GM19035 (cell line): Measurements from ENCODE around the gene GPC5.
A peak's percentile ranks its signal among the peaks of the same experiment; 100 is the strongest.
"Not testable (repeated sequence)": the region's sequence is repeated elsewhere in the genome, so short reads cannot be mapped to it uniquely, and the experiment has no call there.

Source experiments
- ATAC-seq: cut with Tn5 transposase; IDR thresholded peaks from one replicate; pipeline ENCODE4 v1.9.1; 2021; ENCODE audit not compliant: unreplicated experiment

Gene GPC5

DNA sequence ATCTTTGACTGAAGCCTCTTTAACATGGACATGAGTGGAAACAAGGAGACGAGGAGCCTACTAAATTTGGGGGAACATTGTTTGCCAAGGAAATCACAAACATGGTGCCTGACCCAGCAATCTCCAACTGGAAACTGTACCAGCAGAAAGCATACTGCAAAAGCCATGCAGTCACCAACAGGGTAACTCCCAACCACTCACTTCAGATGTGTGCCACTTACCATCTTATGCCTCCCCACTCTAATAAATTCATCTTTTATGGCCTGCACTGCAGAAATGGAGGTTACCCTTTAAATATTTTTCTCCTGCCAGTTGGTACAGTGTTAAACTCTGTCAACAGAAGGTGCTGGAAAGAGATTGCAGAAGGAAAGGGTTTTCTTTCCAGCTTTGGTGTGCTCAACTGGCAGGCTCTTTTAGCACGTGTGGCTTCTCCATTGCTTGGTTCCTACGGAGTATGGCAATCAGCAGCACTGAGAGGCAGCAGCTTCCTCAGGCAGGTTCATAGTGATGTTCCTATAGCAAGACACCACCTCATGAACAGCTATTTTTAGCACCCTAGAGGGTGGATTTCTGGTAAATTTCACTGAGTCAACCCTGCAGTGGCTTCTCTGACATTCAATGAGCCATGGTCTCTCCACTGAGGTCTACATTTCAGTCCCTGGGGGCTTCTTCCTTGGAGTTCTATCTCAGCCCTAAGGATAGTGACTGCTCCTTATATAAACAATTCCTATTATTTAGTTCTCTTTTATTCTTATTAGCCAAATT lies 29.6 kb upstream of the GPC5 start:
- no peak for ATAC-seq

DNA sequence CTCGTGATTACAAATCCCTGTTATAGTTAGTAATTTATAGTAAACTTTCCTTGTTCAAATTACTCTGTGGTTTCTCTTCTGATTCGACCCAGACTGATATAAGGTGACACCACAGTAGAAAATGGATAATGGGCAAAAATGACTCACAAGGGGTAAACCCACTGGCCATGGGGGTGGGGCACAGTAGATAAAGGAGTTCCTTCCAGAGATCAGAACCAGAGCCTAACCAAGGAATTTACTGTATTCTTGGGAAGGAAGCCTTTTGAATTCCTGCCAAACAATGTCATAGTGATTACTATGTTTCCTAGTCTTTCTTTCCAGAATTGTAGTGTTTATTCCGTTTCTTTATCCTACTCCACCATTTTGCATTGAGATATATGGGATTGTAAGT lies 29.0 kb upstream of the GPC5 start:
- ATAC-seq, result no peak

DNA sequence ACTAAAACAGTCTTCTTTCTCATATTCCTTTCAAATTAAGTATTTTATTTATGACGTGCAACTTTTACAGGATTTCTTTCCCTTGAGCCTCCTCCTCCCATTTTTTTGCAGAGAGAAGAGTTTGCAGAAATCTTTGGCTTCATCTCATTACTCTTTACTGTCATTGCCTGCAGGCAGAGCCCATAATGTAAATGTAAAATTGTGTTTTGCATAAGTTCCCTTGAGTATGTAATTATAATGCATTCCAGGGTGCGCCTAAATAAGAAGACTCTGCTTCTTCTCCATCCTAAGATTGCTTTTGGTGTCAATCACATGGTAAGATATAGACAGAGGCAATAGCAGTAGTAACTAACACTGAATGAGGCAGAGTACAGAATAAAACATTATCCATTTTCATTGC lies 27.9 kb upstream of the GPC5 start:
- ATAC-seq, result no peak

DNA sequence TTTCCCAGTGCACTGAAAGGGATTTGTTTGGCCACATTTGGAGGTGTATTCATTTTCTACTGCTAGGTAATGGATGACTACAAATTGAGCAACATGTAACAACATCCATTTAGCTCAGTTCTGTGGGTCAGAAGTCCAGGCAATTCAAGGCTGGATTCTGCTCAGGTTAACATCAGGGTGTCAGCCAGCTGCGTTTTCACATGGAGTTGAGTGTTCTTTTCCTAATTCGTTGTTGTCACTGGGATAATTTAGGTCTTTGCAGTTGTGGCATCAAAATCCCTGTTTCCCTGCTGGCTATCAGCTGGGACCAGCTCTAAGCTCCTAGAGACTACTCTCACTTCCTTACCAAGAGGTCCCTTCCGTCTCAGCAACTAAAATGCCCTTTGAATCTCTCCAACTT lies 25.5 kb upstream of the GPC5 start:
- ATAC-seq, result no peak

DNA sequence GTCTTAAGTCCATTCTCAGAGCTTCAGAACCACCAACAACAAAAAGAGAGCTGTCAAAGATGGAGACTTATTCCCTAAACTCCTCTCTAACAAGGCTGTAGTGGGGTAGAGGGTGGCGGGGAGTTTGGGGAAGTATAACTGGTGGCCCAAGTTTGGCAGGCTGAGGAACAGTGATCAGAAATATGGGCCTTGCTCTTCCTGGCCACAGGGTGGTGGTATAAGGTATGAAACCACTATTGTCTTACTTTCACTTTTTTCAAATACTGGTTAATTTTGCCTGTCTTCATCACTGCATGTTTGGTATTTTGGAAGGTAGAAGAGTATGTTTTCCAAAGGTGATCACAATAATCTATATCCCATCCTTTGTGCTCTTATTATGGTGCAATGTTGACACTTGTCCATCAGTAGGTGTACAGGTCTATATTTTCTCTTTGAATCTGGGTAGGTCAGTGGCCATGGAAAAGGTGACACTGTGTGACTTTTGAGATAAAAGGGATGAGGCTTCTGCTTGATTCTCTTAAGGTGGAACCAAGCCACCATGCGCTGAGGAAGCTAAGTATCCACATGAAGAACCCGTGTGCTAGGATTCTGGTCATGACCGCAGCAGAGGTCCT lies 23.2 kb upstream of the GPC5 start:
- peak; percentile 96 for ATAC-seq

DNA sequence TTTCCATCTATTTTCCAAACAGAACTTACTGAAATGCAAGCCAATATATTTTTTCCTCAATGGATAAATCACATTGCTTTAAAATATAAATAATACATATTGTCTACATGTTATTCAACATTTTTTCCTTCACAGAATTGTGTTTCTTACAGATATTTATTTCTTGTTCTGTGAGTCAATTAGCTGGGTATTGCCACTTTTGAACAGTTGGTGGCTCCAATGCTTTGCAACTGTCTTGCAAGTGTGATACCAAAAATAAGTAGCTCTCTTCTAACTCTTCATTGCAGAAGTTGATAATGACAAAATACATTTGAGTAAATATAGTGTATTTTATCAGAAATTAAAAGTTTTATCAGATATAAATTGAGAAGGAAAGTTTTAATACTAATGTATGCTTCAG lies 17.1 kb upstream of the GPC5 start:
- ATAC-seq, result no peak

DNA sequence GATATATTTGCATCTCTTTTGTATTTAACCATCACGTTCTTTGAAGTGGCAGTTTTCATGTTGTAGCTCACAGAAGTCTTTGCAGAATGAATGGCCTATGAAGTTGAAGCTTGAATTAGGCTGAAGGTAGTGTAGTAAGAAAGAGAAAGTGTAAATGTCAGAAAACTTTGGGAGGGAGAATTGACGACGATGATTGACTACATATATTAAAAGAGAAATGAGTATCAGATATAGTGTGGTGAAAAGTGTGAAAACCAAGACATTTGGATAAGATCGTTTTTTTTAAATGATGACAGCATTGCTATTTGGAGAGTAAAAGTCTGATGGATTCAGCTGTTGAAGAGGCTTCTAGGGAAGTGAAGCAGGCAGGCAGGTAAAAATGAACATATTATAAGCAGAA lies 14.6 kb upstream of the GPC5 start:
- ATAC-seq, result no peak

DNA sequence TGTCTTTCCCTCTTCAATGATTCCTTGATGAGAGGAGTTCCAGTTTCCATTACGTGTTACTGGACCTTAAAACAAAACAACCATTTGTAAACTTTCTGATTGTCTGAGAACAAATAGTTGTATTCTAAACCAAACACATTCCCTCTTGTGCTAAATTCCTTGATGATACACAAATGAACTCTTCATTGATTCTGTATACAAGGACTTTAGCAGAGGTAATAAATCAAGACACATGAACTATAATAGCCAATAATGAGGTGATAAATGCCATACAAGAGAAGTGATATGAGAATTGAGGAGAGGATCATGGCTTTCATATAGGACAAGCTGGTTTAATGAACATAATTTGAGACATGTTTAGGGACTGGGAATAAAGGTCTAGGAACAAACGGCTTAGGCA lies 13.5 kb upstream of the GPC5 start:
- ATAC-seq, result no peak

DNA sequence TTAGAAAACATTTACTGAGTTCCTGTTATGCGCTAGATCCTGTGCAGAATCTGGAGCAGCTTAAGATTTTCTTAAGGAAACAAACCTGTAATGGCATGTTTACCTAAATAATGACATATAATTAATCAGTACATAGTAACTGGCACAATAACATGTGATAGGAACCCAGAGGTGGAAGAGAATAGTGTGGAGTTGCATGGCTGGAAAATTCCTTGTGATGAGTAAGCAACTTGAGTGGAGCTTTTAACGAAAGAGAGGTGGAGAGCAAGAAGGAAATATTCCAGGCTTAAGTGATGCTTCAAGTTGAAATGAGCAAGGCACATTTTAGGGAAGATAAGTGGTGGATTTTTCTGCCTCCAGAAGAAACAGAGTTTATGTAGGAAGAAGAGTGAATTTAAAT lies 9.2 kb upstream of the GPC5 start:
- no peak for ATAC-seq

DNA sequence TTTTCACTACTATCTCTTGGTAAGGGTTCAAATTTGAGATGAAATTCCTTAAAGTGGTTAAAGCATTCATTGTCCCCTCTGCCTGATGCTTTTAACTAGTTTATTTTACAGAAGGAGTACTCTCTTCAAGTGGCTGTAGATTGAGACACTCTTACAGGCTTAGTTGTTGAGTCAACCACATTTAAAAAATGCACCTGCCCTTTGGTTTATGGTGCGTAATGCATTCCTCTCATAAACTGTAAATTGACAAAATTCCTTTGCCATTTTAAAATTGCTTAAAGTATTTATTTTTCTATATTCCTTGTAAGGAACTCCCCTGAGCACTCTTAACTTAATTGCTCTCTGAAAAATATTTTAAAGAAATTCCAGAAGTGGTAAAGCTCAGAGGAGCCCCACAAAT lies 826 bp upstream of the GPC5 start:
- no peak for ATAC-seq

DNA sequence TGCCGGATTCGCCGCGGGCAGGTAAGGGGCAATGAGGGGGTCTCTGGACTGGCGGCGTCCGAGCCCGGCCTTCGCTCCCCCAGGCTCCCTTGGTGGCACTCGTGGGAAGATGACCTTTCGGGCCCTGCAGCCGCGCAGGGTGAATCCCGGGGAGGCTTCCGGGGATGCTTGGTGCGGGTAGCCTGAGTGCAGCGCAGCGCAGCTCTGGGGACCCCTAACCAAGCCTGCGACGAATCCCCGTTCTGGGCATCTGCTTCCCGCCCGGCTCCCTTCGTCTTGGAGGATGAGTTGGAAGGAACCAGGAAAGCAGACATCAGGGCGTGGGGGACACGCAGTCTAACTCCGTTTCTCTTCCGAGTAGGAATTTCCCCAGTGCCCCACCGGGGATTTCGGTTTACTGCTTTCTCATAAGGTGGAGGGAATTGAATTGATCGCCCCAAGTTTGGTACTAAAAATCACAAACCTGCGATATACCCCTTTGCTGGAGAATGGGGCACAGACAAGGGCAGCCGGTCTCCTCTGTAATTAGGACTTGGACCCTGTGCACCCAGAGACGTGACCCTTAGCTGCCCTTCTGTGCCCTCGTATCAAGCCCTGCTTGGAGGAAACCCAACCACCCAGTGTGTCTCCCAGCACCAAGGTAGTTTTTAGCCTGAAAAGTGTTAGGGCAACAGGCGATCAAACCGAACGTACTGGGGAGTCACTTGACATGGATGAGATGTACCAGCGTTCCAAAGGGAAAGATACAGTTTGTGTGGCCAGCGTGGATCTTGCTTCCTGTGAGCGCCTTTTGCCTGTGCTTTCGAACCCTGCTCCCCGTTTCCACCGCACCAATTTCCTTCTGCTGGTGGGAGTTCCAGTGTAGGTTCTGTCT lies 1.0 kb downstream of the GPC5 start:
- ATAC-seq, result peak; percentile 25

DNA sequence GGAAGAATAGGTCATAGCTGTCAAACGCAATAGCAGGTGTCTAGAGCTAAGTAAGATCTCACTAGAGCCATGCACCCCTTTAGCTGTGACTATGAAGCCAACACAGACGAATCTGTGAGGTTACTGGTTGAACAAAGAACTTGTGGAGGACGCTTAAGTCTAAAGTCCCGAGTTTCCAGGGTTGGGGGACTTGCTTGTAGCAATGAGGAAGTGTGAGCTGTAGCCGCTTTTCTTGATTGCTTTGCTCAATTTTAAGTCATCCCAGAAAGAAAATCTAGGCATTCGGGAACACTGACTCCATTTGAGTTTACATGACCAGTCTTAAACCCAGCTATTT lies 1.6 kb downstream of the GPC5 start:
- ATAC-seq, result no peak

DNA sequence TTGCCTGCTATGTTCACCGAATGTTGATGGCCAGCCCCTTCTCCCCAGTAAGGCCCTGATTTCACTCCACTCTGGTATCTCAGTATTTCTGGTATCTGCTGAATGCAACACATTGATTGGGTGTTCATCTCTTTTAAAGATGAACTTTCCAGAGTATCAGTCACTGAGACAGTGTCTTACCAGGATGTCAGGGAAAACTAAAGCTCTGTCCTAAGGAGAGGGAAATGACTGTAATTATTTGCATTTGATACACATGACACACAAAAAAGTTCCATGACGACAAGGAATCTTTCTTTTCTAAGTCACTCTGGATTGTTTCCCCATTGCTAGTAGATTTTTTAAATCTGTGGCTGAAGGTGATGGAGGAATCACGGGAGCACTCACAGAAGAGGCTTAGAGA lies 2.2 kb downstream of the GPC5 start:
- no peak for ATAC-seq

DNA sequence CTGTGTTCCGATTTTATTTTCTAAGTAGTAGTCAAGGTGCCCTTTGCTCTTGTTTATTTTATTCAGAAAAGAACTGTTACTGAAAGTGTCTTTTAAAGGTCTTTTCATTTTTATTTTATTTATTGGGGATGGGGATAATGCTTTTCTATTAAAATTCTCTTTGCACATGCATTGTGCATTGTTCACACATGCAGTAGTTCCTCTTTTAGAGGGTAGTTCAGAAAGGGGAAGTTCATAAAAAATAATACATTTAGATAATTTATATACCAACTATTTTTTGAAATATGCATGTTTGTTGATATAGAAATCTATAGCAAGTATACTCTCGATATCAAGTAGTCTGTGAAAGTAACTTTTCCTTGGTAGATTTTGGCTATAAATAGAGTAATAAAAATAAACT lies 3.5 kb downstream of the GPC5 start:
- ATAC-seq, result no peak

DNA sequence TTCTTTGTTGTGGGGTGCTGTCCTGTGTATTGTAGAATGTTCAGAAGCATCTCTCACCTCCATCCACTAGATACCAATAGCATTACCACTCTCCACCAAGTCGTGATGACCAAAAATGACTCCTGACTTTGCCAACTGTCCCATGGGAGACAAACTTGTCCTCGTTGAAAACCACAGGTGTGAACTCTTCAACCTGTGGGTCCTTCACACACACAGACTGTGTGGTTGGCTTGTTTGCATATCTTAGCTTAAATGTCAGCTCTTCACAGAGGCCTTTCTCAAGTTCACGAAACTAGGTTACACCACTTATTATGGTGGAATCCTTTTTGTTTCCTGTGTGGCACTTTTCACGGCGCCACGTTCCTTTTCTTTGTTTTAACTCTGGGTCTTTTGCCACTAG lies 6.8 kb downstream of the GPC5 start:
- ATAC-seq, result peak; percentile 71

DNA sequence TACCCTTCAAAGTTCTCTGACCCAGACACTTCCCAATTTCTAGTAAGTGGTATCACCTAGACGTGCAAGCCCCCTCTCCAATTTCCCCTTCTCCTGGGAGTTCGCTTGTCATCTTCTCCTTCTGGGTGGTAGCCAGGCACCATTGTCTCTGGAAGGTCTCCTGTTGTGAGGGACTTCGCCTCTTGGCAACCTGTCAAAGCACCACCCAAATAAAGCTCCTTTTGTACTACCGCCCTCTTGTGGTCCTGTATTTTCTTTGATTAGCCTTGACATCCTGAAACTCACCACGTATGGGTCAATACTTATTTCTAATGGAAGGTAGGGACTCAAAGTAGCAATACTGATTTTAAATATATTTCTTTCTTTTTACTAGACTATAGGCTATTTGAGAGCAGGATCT lies 8.2 kb downstream of the GPC5 start:
- peak; percentile 77 for ATAC-seq

DNA sequence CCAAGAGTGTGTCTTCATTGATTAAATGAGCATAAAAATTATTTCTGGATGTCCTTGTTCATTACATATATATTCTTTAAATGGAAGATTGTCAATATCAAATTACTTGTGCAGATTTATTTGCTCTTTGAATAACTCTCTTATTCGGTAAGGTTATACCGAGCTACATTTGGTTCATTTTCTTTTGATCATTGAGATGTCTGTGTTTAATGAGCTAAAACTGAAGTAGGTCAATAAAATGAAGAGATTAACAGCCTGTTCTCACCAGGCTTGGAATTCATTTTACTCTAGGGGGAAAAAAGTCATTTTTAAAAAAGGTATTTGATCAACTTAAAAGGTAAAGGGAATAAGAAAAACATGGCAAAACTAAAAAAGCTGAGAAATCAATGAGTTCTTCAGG lies 10.6 kb downstream of the GPC5 start:
- no peak for ATAC-seq

DNA sequence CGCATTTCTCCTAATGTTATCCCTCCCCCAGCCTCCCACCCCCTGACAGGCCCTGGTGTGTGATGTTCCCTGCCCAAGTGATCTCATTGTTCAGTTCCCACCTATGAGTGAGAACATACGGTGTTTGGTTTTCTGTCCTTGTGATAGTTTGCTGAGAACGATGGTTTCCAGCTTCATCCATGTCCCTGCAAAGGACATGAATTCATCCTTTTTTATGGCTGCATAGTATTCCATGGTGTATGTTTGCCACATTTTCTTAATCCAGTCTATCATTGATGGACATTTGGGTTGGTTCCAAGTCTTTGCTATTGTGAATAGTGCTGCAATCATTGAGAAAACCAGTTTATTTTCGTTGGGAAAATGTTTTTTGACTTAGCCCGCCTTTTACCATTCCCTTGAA lies 18.2 kb downstream of the GPC5 start:
- ATAC-seq, result not testable (repeated sequence)

DNA sequence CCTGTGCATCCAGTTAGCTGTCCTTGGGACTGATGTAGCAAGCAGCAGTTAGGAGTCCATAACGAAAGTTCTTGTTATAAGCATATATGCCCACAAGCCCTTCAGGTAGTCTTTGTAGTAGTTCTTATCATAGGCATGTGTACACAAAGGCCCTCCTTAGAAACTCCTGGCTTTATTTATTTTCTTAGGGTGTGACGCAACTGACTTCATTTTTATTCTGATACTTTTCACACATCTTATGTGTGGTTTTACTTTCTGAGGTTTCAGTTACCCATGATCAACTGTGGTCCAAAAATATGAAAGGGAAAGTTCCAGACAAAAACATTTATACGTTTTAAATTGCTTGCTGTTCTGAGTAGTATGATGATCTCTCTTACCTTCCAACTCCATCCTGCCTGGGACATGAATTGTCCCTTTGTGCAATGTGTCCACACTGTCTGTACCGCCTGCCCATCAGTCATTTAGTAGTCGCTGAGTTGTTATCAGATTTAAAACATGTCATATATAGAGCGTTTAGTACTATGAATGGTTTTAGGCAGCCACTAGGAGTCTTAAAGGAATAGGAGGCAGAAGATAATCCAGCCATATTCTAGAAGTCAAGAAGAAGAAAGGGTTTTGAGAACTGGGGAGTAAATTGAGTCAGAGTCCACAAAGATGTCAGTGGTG lies 19.4 kb downstream of the GPC5 start:
- ATAC-seq, result no peak

DNA sequence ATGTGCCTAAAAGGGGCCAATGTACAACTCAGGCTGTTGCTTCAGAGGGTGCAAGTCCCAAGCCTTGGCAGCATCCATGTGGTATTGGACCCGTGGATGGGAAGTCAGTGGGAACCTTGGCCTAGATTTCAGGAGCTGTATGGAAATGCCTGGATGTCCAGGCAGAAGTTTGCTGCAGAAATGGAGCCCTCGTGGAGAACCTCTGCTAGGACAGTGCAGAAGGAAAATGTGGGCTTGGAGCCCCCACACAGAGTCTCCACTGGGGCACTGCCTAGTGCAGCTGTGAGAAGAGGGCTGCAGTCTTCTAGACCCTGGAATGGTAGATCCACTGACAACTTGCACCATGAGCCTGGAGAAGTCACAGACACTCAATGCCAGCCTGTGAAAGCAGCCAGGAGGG lies 28.5 kb downstream of the GPC5 start:
- ATAC-seq, result no peak

DNA sequence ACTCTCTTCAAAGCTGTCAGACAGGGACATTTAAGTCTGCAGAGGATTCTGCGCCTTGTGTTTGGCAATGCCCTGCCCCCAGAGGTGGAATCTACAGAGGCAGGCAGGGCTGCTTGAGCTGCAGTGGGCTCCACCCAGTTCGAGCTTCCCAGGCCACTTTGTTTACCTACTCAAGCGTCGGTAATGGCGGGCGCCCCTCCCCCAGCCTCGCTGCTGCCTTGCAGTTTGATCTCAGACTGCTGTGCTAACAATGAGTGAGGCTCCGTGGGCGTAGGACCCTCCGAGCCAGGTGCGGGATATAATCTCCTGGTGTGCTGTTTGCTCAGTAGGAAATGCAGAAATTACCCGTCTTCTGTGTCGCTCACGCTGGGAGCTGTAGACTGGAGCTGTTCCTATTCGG lies 40.3 kb downstream of the GPC5 start:
- not testable (repeated sequence) for ATAC-seq

DNA sequence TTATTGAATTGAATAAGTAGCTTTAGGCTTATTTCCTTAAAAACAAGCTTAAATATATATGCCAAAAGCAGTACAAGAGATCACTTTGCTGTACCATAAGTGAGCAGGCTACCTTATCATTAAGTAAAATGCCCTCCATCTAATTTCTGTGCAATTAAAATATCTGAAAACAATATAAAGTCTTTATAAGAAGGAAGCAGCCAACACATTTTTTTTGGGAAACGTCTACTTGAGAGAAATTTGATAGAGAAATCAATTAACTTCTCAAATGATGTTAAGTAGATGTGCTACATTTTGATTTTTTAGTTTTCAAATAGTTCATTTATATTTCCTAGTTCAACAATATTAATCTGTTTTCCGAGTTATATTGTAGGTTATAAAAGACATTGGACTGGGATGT lies 52.5 kb downstream of the GPC5 start:
- ATAC-seq, result no peak
